Left lung (tissue), 10 donors: Measurements from ENCODE around the gene UCP2. TPM values are rescaled to one million over a fixed set of nuclear protein-coding genes. Genes with fewer than 3 reads are reported as not detected.

Experiments
- ATAC-seq: fragments of 200-7000 bp; cut with Tn5 transposase; one replicate; pipeline ENCODE4 v1.9.1; 2020; ENCODE audit warnings: moderate library complexity
- DNase-seq, 4 donors: peaks; one replicate each; pipeline ENCODE4 v3.0.0-alpha.2; 2013 to 2020
- H3K27ac ChIP-seq, 2 donors: fragments of 200-600 bp; sonication (generic) in 1 of 2; one replicate each; pipeline versions ENCODE4 v1.5.0 to v1.8.0; 2020 to 2021
- H3K27me3 ChIP-seq, 2 donors: fragments of 200-600 bp; sonication (generic) in 1 of 2; one replicate each; pipeline versions ENCODE4 v1.5.0 to v1.8.0; 2020 to 2021
- H3K36me3 ChIP-seq, 2 donors: fragments of 200-600 bp; sonication (generic) in 1 of 2; one replicate each; pipeline versions ENCODE4 v1.5.0 to v1.8.0; 2020 to 2021
- H3K4me1 ChIP-seq, 2 donors: fragments of 200-600 bp; one replicate each; pipeline ENCODE4 v1.8.0; 2021
- H3K4me3 ChIP-seq, 2 donors: fragments of 200-600 bp; sonication (generic) in 1 of 2; one replicate each; pipeline versions ENCODE4 v1.5.0 to v1.8.0; 2020 to 2021; ENCODE audit warnings: mild to moderate bottlenecking in 1 of 2
- H3K9me3 ChIP-seq, 2 donors: fragments of 200-600 bp; sonication (generic) in 1 of 2; one replicate each; pipeline versions ENCODE4 v1.5.0 to v1.8.0; 2020 to 2021
- intact Hi-C, 2 donors: fragments of 100-400 bp; cut with DNase I; formaldehyde crosslinking; loops; one replicate each; pipeline versions ENCODE4 v1.11.2 to v1.14.2; 2022
- polyA plus RNA-seq, 6 donors: library from polyadenylated mRNA; unstranded; fragments of 120-200 nt; gene quantifications; one replicate each; pipeline ENCODE4 v1.2.1, GENCODE V29; 2013; ENCODE audit not compliant: insufficient read length in 6 of 6
- total RNA-seq, 2 donors: library from RNA; stranded (reverse); fragmentation: NEBNext Ultra II Directional; extraction: Animal tissue kit (Norgen Biotek cat#: 25700); gene quantifications; one replicate each; pipeline ENCODE4 v1.2.1, GENCODE V29; 2021
- TF ChIP-seq, protein P1 (sequence below), 2 donors: fragments of 200-600 bp; sonication (generic) in 1 of 2; IDR thresholded peaks; one replicate each; pipeline versions ENCODE4 v1.5.0 to v1.8.0; 2021; ENCODE audit warnings: antibody characterized with exemption in 2 of 2
- donor health status: DM: no; HTN: yes; CAD: no.
- donor health status: DM: no; HTN: no; CAD: no.

Gene UCP2
- total and polyA plus RNA-seq, 8 donors = 35.3 to 142 (median 42.6) TPM

DNA sequence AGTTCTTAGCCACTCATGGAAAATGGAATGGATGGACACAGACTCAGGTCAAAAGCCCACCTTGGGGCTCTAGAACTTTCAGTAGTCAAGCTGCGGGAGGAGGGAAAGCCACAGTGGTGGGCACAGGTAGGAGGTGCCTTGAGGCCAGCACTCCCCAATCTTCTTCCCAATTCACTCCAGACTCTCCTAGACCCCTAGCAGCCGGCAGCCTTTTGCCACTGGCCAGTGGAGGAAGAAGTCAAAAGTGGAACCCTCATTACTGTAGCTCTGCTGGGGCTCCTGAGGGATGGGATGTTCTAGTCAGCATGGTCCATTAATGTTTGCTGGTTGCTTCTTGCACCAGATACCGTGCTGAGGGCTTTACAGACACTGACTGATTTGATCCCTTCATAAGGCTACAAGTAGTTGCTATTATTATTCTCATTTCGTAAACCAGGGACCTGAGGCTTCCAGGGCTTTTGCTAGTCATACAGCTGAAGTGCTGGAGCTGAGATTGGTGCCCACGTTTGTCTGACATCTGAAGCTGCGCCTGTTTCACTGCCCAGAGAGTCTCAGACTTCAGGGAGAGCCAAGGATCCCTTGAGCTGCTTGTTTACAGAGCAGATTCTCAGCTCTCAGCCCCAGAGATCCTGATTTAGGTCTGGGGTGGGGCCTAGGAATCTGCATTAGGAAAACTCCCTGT is 25.2 kb upstream of the UCP2 start:
- Histone ChIP-seq H3K36me3 (peaks cover 0 to 23% of the 10 kb centered on the region in 2 donors), H3K4me1 (no peaks in the 10 kb centered on the region), H3K27me3 (no peaks in the 10 kb centered on the region), H3K27ac (no peak overlapping the region), H3K4me3 (no peak overlapping the region), H3K9me3 (no peaks in the 10 kb centered on the region)
- TF ChIP-seq, protein P1, sequence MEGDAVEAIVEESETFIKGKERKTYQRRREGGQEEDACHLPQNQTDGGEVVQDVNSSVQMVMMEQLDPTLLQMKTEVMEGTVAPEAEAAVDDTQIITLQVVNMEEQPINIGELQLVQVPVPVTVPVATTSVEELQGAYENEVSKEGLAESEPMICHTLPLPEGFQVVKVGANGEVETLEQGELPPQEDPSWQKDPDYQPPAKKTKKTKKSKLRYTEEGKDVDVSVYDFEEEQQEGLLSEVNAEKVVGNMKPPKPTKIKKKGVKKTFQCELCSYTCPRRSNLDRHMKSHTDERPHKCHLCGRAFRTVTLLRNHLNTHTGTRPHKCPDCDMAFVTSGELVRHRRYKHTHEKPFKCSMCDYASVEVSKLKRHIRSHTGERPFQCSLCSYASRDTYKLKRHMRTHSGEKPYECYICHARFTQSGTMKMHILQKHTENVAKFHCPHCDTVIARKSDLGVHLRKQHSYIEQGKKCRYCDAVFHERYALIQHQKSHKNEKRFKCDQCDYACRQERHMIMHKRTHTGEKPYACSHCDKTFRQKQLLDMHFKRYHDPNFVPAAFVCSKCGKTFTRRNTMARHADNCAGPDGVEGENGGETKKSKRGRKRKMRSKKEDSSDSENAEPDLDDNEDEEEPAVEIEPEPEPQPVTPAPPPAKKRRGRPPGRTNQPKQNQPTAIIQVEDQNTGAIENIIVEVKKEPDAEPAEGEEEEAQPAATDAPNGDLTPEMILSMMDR (IDR thresholded peaks at IDR 0.05) = no peak
- intact Hi-C loops = no loop called here
- DNase-seq (no peak), ATAC-seq (no peak)

DNA sequence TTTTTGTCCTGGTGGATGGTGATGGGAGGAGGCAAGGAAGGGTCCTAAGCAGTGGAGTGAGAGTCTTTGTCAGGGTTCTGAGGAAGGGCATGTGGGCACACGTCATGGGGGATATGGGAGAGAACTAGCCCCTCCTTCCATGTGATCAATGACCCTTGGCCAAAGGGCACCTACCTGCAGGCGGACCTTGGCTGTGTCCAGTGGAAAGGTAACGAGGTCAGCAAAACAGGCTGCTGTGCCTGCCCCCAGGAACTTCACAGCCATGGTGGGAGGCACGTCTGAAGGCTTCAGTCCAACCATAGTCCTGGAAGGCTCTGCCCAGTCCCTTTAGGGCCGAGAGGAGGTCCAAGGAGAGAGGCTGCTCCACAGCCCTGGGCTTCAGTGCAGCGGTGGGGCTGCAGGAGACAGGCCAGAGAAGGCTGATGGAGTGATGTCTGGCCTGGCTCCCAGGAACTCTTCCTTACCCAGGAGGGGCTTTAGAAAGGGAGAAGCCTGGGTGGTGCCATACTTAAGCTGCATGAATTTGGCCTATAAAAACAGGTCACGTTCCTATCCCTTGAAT is 24.2 kb upstream of the UCP2 start:
- TF ChIP-seq, protein P1 (IDR thresholded peaks at IDR 0.05) = no peak
- Histone ChIP-seq H3K4me3 (no peak overlapping the region), H3K36me3 (peaks cover 0 to 25% of the 10 kb centered on the region in 2 donors), H3K27ac (no peak overlapping the region), H3K4me1 (no peaks in the 10 kb centered on the region), H3K27me3 (no peaks in the 10 kb centered on the region), H3K9me3 (no peaks in the 10 kb centered on the region)
- DNase-seq (no peak), ATAC-seq (no peak)
- intact Hi-C loops = no loop called here

DNA sequence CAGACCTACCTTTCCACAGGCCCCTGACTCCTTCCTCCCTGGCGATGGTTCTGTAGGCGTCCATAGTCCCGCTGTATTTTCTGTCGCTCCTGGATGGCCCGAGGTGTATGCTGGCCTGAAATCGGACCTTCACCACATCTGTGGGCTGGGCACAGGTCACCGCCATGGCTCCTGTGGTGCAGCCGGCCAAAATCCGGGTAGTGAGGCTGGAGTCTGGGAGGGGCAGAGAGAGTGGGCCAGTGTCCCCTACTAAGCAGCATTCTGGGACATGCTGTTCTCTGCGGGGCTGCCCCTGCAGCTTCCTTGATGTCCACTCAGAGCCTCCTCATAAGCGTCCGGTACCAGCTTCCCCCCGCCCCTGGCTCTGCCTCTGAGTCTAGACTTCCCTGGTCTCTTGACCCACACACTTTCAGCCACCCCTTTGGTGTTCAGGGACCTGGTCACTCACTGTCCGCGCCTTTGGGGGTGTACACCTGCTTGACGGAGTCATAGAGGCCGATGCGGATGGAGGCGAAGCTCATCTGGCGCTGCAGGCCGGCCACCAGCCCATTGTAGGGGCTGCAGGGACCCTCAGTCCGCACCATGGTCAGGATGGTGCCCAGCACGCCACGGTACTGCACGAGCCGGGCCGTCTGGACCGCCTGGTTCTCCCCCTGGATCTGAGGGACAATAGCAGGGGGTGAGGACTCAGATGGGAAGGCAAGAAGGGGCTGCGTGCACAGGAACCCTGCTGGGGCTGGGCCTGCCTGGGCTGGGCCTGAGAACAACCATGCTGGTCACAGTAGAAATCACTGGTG is 23.3 kb upstream of the UCP2 start:
- ATAC-seq = no peak

DNA sequence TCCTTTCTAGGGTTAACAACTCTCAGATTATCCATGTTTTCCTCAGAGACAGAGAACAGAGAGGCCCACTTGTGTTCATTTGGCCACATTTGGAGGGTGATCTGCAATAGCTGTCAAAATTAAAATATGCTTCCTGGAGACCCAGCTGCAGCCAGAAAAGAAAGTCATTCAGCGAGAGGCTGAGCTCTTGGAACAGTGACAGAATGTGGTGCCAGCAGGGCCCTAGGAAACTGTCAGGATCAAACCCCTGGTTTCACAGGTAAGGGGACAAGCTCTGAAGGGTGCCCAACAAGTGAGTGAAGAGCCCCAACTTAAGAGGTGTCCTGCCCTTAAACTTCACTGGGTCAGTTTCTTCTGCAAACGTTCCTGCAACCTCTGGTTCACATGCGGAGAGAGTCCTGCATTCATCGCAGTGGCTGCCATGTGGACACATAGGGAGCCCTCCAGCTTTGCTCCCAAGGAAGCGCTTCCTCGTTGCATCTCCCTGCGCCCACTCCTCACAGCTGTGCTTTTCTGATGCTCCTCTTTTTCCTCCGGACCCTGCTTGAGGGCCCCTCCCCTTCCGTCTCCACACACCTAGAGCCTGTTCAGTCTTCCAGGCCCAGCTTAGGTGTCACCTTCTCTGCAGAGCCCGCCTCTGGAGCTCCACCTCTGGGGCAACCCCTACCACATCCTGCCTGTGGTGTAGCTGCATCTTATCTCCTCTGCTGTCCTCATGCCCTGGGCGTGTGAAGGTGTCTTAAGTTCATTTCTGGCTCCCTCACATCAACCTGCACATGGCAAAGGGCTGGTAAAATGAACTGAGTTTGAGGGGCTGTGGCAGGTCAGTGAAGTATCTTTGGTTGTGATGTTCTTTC is 22.3 kb upstream of the UCP2 start:
- ATAC-seq (peak; percentile 50), DNase-seq (no peak)
- H3K4me3 ChIP-seq = no peak overlapping the region
- H3K9me3 ChIP-seq = no peaks in the 10 kb centered on the region
- H3K27ac ChIP-seq = no peak overlapping the region
- TF ChIP-seq, protein P1 (IDR thresholded peaks at IDR 0.05) = no peak
- H3K27me3 ChIP-seq = no peaks in the 10 kb centered on the region
- intact Hi-C loops = no loop called here
- peaks cover 0 to 34% of the 10 kb centered on the region in 2 donors for H3K36me3 ChIP-seq
- H3K4me1 ChIP-seq = no peaks in the 10 kb centered on the region

More for the DNA sequence above, 23.3 kb upstream of the UCP2 start:
- Histone ChIP-seq H3K27ac (no peak overlapping the region), H3K36me3 (peaks cover 0 to 30% of the 10 kb centered on the region in 2 donors), H3K4me3 (no peak overlapping the region), H3K4me1 (no peaks in the 10 kb centered on the region), H3K9me3 (no peaks in the 10 kb centered on the region), H3K27me3 (no peaks in the 10 kb centered on the region)
- intact Hi-C loops = no loop called here
- TF ChIP-seq, protein P1 (IDR thresholded peaks at IDR 0.05) = no peak
- DNase-seq = no peak
